ENCODE data around the gene LHX4.

LHX4 gene

DNA sequence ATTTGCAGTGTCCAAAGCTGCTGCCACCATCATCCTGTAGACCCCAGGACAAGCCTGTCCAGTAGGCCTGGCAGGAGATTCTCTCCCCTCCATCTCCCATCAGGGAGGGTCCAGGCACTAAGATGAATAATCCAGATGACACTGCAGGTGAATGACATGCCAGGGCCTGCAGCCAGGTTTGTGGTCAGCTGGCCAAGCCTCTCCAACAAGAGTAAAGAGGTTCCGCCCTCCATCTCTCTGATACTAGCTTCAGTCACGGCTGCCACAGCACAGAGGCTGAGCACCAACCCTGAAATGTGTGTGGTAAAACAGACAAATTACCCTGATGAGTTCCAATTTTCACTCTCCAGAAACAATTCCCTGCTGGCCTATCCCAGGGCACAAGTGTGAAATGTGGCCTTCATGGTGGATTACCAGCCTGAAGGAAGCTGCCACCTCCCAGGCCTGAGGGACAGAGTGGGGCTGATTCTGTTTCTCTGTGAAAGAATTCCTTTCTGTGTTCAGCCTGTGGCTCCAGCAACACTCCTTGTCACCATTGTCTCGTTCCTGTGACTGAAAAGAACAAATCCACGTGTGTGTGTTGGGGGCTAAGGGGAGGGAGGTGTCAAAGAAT is 19.9 kb upstream of the LHX4 start:
- H3K9ac ChIP-seq (ENCODE audit: low read length in 5 of 5) = no peak overlapping the region
- no peaks in the 10 kb centered on the region for H3K36me3 ChIP-seq (ENCODE audit: control insufficient read depth in 5 of 5, insufficient read depth in 5 of 5, low read length in 5 of 5)
- H3K9me3 ChIP-seq (ENCODE audit: control insufficient read depth in 5 of 5, low read length in 5 of 5) = no peaks in the 10 kb centered on the region
- peaks cover 0 to 10% (median 5%) of the 10 kb centered on the region in 5 donors for H3K27me3 ChIP-seq (ENCODE audit: control insufficient read depth in 5 of 5, insufficient read depth in 4 of 5, low read length in 5 of 5)
- no peaks in the 10 kb centered on the region for H3K4me1 ChIP-seq (ENCODE audit: control insufficient read depth in 5 of 5, insufficient read depth in 5 of 5, low read length in 5 of 5)
- no peak overlapping the region for H3K27ac ChIP-seq (ENCODE audit: low read depth, low read length)
- no peak overlapping the region for H3K4me3 ChIP-seq (ENCODE audit: low read depth in 1 of 5, low read length in 5 of 5)

DNA sequence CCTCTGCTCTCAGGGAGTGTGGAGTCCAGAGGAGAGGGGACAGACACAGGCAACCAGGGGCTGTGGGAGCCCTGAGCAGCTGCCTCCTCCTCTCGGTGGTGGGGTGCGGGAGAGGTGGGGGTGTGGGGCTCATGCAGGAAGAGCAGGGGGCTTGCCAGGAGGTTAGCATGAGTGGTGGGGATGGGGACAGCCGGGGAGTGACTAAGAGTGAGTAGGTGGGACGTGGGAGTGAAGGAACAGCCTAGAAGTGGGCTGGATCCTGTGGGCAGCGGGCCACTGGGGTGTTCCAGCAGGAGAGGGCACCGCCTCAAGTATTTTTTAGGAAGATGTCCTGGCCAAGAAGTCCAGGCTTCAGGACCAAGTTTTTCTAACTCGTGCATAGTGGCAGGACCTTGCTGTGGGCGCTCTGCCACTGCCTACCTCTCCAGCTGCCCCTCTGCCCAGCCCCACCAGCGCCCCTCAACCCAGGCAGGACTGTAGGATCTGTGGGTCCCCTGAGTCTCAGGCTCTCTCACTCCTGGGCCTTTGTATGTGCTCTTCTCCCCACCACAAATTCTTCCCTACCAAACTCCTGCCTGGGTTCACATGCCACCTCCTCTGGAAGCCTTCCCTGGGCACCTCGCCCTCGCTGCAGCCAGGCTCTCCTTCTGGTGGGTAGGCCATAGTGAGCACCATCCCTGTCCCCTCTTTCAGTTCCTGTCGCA is 18.8 kb upstream of the LHX4 start:
- Histone ChIP-seq H3K27me3 (ENCODE audit: control insufficient read depth in 5 of 5, insufficient read depth in 4 of 5, low read length in 5 of 5) (peaks cover 0 to 10% (median 5%) of the 10 kb centered on the region in 5 donors), H3K9ac (ENCODE audit: low read length in 5 of 5) (no peak overlapping the region), H3K4me1 (ENCODE audit: control insufficient read depth in 5 of 5, insufficient read depth in 5 of 5, low read length in 5 of 5) (no peaks in the 10 kb centered on the region), H3K36me3 (ENCODE audit: control insufficient read depth in 5 of 5, insufficient read depth in 5 of 5, low read length in 5 of 5) (no peaks in the 10 kb centered on the region), H3K27ac (ENCODE audit: low read depth, low read length) (no peak overlapping the region), H3K9me3 (ENCODE audit: control insufficient read depth in 5 of 5, low read length in 5 of 5) (no peaks in the 10 kb centered on the region), H3K4me3 (ENCODE audit: low read depth in 1 of 5, low read length in 5 of 5) (no peak overlapping the region)

- Histone ChIP-seq H3K27me3 (ENCODE audit: control insufficient read depth in 5 of 5, insufficient read depth in 4 of 5, low read length in 5 of 5) (peaks cover 0 to 10% (median 5%) of the 10 kb centered on the region in 5 donors), H3K9ac (ENCODE audit: low read length in 5 of 5) (no peak overlapping the region), H3K27ac (ENCODE audit: low read depth, low read length) (no peak overlapping the region), H3K36me3 (ENCODE audit: control insufficient read depth in 5 of 5, insufficient read depth in 5 of 5, low read length in 5 of 5) (no peaks in the 10 kb centered on the region), H3K4me1 (ENCODE audit: control insufficient read depth in 5 of 5, insufficient read depth in 5 of 5, low read length in 5 of 5) (no peaks in the 10 kb centered on the region), H3K4me3 (ENCODE audit: low read depth in 1 of 5, low read length in 5 of 5) (no peak overlapping the region), H3K9me3 (ENCODE audit: control insufficient read depth in 5 of 5, low read length in 5 of 5) (no peaks in the 10 kb centered on the region)
Observed at GRCh38 chr1:180211860-180212229, 18.2 kb upstream of the LHX4 start.

DNA sequence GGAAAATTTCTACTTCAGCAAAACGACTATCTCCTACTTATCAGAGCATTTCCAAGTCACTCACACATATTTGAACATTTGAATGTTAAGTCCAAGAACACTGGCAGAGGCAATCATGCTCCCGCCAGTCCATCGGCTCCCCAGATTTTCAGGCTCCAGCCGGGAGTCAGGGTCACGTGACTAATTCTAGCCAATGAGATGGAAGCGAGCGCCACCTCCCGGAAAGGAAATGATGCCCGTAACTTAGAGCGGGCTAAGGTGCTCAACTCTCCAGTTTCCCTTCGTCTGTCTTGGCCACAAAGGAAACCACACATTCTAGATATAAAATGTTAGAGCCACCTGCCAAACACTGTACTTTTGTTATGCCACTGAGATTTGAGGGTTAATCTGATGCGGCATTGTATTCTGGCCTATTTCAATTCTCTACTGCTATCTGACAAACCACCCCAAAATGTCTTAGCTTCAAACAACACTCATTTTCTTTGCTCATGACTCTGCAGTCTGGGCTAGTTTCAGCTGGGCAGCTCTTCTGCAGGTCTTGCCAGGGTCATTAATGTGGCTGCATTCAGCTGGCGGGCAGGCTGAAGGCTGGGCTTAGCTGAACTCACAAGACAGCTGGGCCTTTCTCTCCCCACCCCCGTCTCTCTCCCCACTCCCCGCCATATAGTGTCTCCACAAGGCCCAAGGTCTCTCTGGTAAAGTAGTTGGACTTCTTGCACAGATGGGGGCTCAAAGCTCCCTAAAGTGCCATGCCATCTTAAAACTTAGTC is 16.5 kb upstream of the LHX4 start:
- H3K36me3 ChIP-seq (ENCODE audit: control insufficient read depth in 5 of 5, insufficient read depth in 5 of 5, low read length in 5 of 5) = no peaks in the 10 kb centered on the region
- no peak overlapping the region for H3K27ac ChIP-seq (ENCODE audit: low read depth, low read length)
- no peak overlapping the region for H3K4me3 ChIP-seq (ENCODE audit: low read depth in 1 of 5, low read length in 5 of 5)
- no peaks in the 10 kb centered on the region for H3K9me3 ChIP-seq (ENCODE audit: control insufficient read depth in 5 of 5, low read length in 5 of 5)
- no peaks in the 10 kb centered on the region for H3K4me1 ChIP-seq (ENCODE audit: control insufficient read depth in 5 of 5, insufficient read depth in 5 of 5, low read length in 5 of 5)
- peaks cover 0 to 10% (median 5%) of the 10 kb centered on the region in 5 donors for H3K27me3 ChIP-seq (ENCODE audit: control insufficient read depth in 5 of 5, insufficient read depth in 4 of 5, low read length in 5 of 5)
- H3K9ac ChIP-seq (ENCODE audit: low read length in 5 of 5) = no peak overlapping the region

GRCh38 chr1:180215856-180216625 is 14.0 kb upstream of the LHX4 start:
- H3K9me3 ChIP-seq (ENCODE audit: control insufficient read depth in 5 of 5, low read length in 5 of 5) = no peaks in the 10 kb centered on the region
- no peak overlapping the region for H3K9ac ChIP-seq (ENCODE audit: low read length in 5 of 5)
- H3K27me3 ChIP-seq (ENCODE audit: control insufficient read depth in 5 of 5, insufficient read depth in 4 of 5, low read length in 5 of 5) = peaks cover 0 to 7% (median 7%) of the 10 kb centered on the region in 5 donors
- H3K4me3 ChIP-seq (ENCODE audit: low read depth in 1 of 5, low read length in 5 of 5) = no peak overlapping the region
- no peaks in the 10 kb centered on the region for H3K4me1 ChIP-seq (ENCODE audit: control insufficient read depth in 5 of 5, insufficient read depth in 5 of 5, low read length in 5 of 5)
- H3K27ac ChIP-seq (ENCODE audit: low read depth, low read length) = no peak overlapping the region
- H3K36me3 ChIP-seq (ENCODE audit: control insufficient read depth in 5 of 5, insufficient read depth in 5 of 5, low read length in 5 of 5) = no peaks in the 10 kb centered on the region

DNA sequence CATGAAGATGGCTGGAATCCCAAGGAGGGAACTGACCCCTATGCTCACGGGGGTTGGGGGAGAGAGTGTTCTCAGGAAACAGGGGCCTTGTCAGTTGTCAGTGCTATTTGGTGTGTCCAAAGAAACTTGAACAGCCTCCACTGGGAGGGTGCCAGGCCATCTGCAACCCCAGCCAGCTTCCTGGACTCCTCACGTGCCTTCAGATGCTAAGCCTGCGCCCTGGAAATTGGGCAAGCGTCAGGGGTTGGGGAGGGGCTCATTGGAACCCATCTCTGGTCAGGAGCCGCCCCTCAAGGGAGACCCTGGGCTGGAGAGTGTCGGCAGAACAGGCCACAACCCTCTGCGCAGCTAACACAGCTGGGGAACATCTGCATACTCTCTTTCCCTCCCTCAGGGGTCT is 13.1 kb upstream of the LHX4 start:
- H3K36me3 ChIP-seq (ENCODE audit: control insufficient read depth in 5 of 5, insufficient read depth in 5 of 5, low read length in 5 of 5) = no peaks in the 10 kb centered on the region
- no peak overlapping the region for H3K4me3 ChIP-seq (ENCODE audit: low read depth in 1 of 5, low read length in 5 of 5)
- no peaks in the 10 kb centered on the region for H3K9me3 ChIP-seq (ENCODE audit: control insufficient read depth in 5 of 5, low read length in 5 of 5)
- H3K9ac ChIP-seq (ENCODE audit: low read length in 5 of 5) = no peak overlapping the region
- H3K27ac ChIP-seq (ENCODE audit: low read depth, low read length) = no peak overlapping the region
- H3K27me3 ChIP-seq (ENCODE audit: control insufficient read depth in 5 of 5, insufficient read depth in 4 of 5, low read length in 5 of 5) = peaks cover 0 to 6% (median 2%) of the 10 kb centered on the region in 5 donors
- peaks cover 0 to 3% (median 0%) of the 10 kb centered on the region in 5 donors for H3K4me1 ChIP-seq (ENCODE audit: control insufficient read depth in 5 of 5, insufficient read depth in 5 of 5, low read length in 5 of 5)

GRCh38 chr1:180218806-180219765 is 11.0 kb upstream of the LHX4 start:
- Histone ChIP-seq H3K27me3 (ENCODE audit: control insufficient read depth in 5 of 5, insufficient read depth in 4 of 5, low read length in 5 of 5) (peaks cover 0 to 10% (median 3%) of the 10 kb centered on the region in 5 donors), H3K9me3 (ENCODE audit: control insufficient read depth in 5 of 5, low read length in 5 of 5) (no peaks in the 10 kb centered on the region), H3K9ac (ENCODE audit: low read length in 5 of 5) (no peak overlapping the region), H3K4me1 (ENCODE audit: control insufficient read depth in 5 of 5, insufficient read depth in 5 of 5, low read length in 5 of 5) (peaks cover 0 to 3% (median 0%) of the 10 kb centered on the region in 5 donors), H3K27ac (ENCODE audit: low read depth, low read length) (no peak overlapping the region), H3K36me3 (ENCODE audit: control insufficient read depth in 5 of 5, insufficient read depth in 5 of 5, low read length in 5 of 5) (no peaks in the 10 kb centered on the region), H3K4me3 (ENCODE audit: low read depth in 1 of 5, low read length in 5 of 5) (no peak overlapping the region)

GRCh38 chr1:180219776-180220175 is 10.3 kb upstream of the LHX4 start:
- Histone ChIP-seq H3K4me1 (ENCODE audit: control insufficient read depth in 5 of 5, insufficient read depth in 5 of 5, low read length in 5 of 5) (peaks cover 0 to 3% (median 0%) of the 10 kb centered on the region in 5 donors), H3K27me3 (ENCODE audit: control insufficient read depth in 5 of 5, insufficient read depth in 4 of 5, low read length in 5 of 5) (peaks cover 3 to 17% (median 6%) of the 10 kb centered on the region in 5 donors), H3K36me3 (ENCODE audit: control insufficient read depth in 5 of 5, insufficient read depth in 5 of 5, low read length in 5 of 5) (no peaks in the 10 kb centered on the region), H3K9me3 (ENCODE audit: control insufficient read depth in 5 of 5, low read length in 5 of 5) (no peaks in the 10 kb centered on the region), H3K4me3 (ENCODE audit: low read depth in 1 of 5, low read length in 5 of 5) (no peak overlapping the region), H3K27ac (ENCODE audit: low read depth, low read length) (no peak overlapping the region), H3K9ac (ENCODE audit: low read length in 5 of 5) (no peak overlapping the region)

DNA sequence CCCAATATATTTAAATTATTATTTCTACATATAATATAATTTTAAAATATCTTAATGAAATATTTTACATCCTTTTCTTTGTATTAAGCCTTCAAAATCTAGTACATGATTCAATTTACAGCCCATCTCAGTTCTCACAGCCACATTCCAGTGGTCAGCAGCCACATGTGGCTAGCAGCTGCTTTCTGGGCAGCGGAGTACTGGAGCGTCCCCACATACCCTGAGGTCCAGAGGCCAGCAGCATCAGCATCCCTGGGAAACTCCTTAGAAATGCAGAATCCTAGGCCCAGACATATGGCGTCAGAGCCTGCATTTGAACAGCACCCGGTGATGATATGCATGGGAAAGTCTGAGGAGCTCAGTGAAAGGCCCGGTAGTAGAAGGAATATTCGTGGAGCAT is 8.6 kb upstream of the LHX4 start:
- no peak overlapping the region for H3K9ac ChIP-seq (ENCODE audit: low read length in 5 of 5)
- no peaks in the 10 kb centered on the region for H3K36me3 ChIP-seq (ENCODE audit: control insufficient read depth in 5 of 5, insufficient read depth in 5 of 5, low read length in 5 of 5)
- H3K4me1 ChIP-seq (ENCODE audit: control insufficient read depth in 5 of 5, insufficient read depth in 5 of 5, low read length in 5 of 5) = peaks cover 0 to 3% (median 0%) of the 10 kb centered on the region in 5 donors
- no peak overlapping the region for H3K27ac ChIP-seq (ENCODE audit: low read depth, low read length)
- no peaks in the 10 kb centered on the region for H3K9me3 ChIP-seq (ENCODE audit: control insufficient read depth in 5 of 5, low read length in 5 of 5)
- H3K4me3 ChIP-seq (ENCODE audit: low read depth in 1 of 5, low read length in 5 of 5) = no peak overlapping the region
- H3K27me3 ChIP-seq (ENCODE audit: control insufficient read depth in 5 of 5, insufficient read depth in 4 of 5, low read length in 5 of 5) = peaks cover 9 to 25% (median 18%) of the 10 kb centered on the region in 5 donors
